Breast epithelium (tissue), 4 donors: Measurements from ENCODE around the gene POP4. TPM values are rescaled to one million over a fixed set of nuclear protein-coding genes. Genes with fewer than 3 reads are reported as not detected.

Source experiments
- DNase-seq, 2 donors: peaks; one replicate each; pipeline ENCODE4 v3.0.0-alpha.2; 2019; ENCODE audit warnings: low spot score in 2 of 2
- H3K27ac ChIP-seq, 2 donors: fragments of 200-600 bp; sonication (generic) in 1 of 2; one replicate each; pipeline ENCODE4 v1.5.1; 2016 to 2019; ENCODE audit warnings: mild to moderate bottlenecking in 1 of 2
- H3K27me3 ChIP-seq, 2 donors: fragments of 200-600 bp; sonication (generic) in 1 of 2; one replicate each; pipeline versions ENCODE4 v1.5.1 to v1.6.0; 2017 to 2019; ENCODE audit warnings: control low read depth in 1 of 2, mild to moderate bottlenecking in 1 of 2
- H3K36me3 ChIP-seq: fragments of 200-600 bp; one replicate; pipeline ENCODE4 v1.5.1; 2019
- H3K4me1 ChIP-seq, 2 donors: fragments of 200-600 bp; sonication (generic); one replicate each; pipeline ENCODE4 v1.5.1; 2016 to 2019; ENCODE audit warnings: control low read depth in 1 of 2
- H3K4me3 ChIP-seq, 3 donors: fragments of 200-600 bp; sonication (generic); 1 replicate in 2 of 3; 2 replicates in 1 of 3; pipeline ENCODE4 v1.5.1; 2016 to 2019; ENCODE audit warnings: mild to moderate bottlenecking in 3 of 3, moderate library complexity in 2 of 3
- H3K9me3 ChIP-seq, 2 donors: fragments of 200-600 bp; sonication (generic) in 1 of 2; one replicate each; pipeline ENCODE4 v1.5.1; 2016 to 2019; ENCODE audit warnings: control low read depth in 1 of 2
- POLR2A ChIP-seq: fragments of 450-650 bp; IDR thresholded peaks from one replicate; pipeline ENCODE4 v1.6.1; 2016; ENCODE audit warnings: antibody characterized with exemption, mild to moderate bottlenecking, moderate library complexity
- POLR2AphosphoS5 ChIP-seq, 3 donors: sonication (generic); formaldehyde crosslinking; IDR thresholded peaks; one replicate each; pipeline ENCODE4 v1.6.1; 2017; ENCODE audit warnings: antibody characterized with exemption in 3 of 3
- intact Hi-C: fragments of 100-400 bp; cut with DNase I; formaldehyde crosslinking; loops from one replicate; pipeline ENCODE4 v1.15.1; 2023; ENCODE audit warnings: low total_unique reads
- total RNA-seq, 3 donors: library from RNA; depleted of rRNA; stranded (reverse); fragments of >200 nt; gene quantifications; one replicate each; pipeline ENCODE4 v1.1.0, GENCODE V29; 2016
- TF ChIP-seq, protein P1 (sequence below), 3 donors: fragments of 450-650 bp; IDR thresholded peaks; one replicate each; pipeline ENCODE4 v1.5.1; 2016 to 2017; ENCODE audit warnings: antibody characterized with exemption in 3 of 3, mild to moderate bottlenecking in 3 of 3, moderate library complexity in 3 of 3

The POP4 gene
- total RNA-seq, 3 donors from 2014 or later, result 52.1 to 63.7 (median 58.7) TPM

DNA sequence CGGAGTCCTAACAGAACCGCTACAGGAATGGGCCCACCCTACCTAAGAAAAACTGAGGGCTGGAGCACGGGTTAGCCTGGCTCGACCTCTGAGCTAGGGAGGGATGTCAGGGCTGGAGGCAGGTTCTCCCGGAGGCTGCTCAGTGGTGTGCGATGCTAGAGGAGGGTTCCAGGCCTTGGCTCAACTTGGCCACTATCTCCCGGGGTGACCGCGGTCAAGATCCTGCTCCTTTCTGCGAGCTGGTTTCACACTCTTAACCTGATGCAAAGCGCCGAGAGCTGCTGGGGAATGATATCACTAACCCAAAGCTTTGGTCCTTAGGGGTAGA is 301 bp downstream of the POP4 start:
- intact Hi-C loops, result no loop called here
- peak overlapping the region; percentile 95 to 96 for H3K27ac ChIP-seq

GRCh38 chr19:29609636-29610035 is 3.6 kb downstream of the POP4 start:
- no peaks in the 10 kb centered on the region for H3K9me3 ChIP-seq
- H3K36me3 ChIP-seq, result peaks cover 13% of the 10 kb centered on the region
- H3K27ac ChIP-seq, result no peak overlapping the region
- H3K27me3 ChIP-seq, result no peaks in the 10 kb centered on the region
- no peaks in the 10 kb centered on the region for H3K4me1 ChIP-seq
- H3K4me3 ChIP-seq, result no peak overlapping the region
- DNase-seq, result no peak
- intact Hi-C loops, result loop anchor here (5.0 kb wide), 1 partner anchor 103 kb away; no protein-coding TSS in a partner anchor
- TF ChIP-seq POLR2AphosphoS5 (IDR thresholded peaks at IDR 0.05) (no peak), POLR2A (no peak)
- TF ChIP-seq, protein P1, sequence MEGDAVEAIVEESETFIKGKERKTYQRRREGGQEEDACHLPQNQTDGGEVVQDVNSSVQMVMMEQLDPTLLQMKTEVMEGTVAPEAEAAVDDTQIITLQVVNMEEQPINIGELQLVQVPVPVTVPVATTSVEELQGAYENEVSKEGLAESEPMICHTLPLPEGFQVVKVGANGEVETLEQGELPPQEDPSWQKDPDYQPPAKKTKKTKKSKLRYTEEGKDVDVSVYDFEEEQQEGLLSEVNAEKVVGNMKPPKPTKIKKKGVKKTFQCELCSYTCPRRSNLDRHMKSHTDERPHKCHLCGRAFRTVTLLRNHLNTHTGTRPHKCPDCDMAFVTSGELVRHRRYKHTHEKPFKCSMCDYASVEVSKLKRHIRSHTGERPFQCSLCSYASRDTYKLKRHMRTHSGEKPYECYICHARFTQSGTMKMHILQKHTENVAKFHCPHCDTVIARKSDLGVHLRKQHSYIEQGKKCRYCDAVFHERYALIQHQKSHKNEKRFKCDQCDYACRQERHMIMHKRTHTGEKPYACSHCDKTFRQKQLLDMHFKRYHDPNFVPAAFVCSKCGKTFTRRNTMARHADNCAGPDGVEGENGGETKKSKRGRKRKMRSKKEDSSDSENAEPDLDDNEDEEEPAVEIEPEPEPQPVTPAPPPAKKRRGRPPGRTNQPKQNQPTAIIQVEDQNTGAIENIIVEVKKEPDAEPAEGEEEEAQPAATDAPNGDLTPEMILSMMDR (IDR thresholded peaks at IDR 0.05), result no peak

More for the DNA sequence above, 301 bp downstream of the POP4 start:
- H3K9me3 ChIP-seq, result no peaks in the 10 kb centered on the region
- H3K4me3 ChIP-seq, result peak overlapping the region; percentile 77 to 94 (median 80)
- no peaks in the 10 kb centered on the region for H3K4me1 ChIP-seq
- no peaks in the 10 kb centered on the region for H3K36me3 ChIP-seq
- TF ChIP-seq POLR2AphosphoS5 (IDR thresholded peaks at IDR 0.05) (no peak), POLR2A (no peak)
- TF ChIP-seq, protein P1 (IDR thresholded peaks at IDR 0.05), result no peak
- no peaks in the 10 kb centered on the region for H3K27me3 ChIP-seq
- no peak for DNase-seq

GRCh38 chr19:29610213-29610573 is 4.1 kb downstream of the POP4 start:
- no peaks in the 10 kb centered on the region for H3K27me3 ChIP-seq
- no peaks in the 10 kb centered on the region for H3K9me3 ChIP-seq
- no peak overlapping the region for H3K27ac ChIP-seq
- intact Hi-C loops, result loop anchor here (5.0 kb wide), 1 partner anchor 102 kb away; no protein-coding TSS in a partner anchor
- no peaks in the 10 kb centered on the region for H3K4me1 ChIP-seq
- H3K36me3 ChIP-seq, result peaks cover 13% of the 10 kb centered on the region
- no peak for DNase-seq
- no peak overlapping the region for H3K4me3 ChIP-seq
- TF ChIP-seq, protein P1 (IDR thresholded peaks at IDR 0.05), result no peak
- TF ChIP-seq POLR2A (no peak), POLR2AphosphoS5 (IDR thresholded peaks at IDR 0.05) (no peak)

DNA sequence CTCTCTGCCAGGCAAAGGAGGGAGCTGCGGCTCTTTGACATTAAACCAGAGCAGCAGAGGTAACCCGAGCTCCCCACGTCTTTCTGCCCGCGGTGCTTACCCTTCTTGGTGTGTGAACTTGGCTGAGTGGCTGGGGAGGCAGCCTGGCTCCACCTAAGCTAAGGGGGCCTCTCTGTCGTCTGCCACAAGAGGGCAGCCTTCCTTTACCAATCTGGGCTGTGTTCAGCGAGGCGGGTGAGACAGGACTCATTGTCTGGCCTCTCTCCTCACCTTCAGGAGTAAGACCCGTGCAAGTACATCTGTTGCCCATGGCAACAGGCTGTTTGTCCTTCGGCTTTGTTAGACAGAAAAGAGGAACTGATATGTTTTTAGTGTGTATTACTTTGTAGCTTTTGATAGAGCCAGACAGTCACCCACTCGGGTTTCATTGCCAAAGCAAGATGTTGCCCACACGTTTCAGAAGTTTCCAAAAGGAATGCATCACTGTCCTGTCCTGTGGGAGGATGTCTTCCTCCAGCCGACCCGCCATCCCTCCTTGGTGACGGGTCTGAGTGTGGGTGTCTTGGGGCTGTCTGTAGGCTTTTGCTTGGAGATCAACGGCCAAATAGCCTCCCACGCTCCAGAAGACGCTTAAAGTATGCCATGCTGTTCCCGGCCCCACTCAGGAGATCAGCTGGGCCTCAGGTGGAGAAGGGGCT is 4.6 kb downstream of the POP4 start:
- H3K27me3 ChIP-seq, result no peaks in the 10 kb centered on the region
- H3K4me1 ChIP-seq, result no peaks in the 10 kb centered on the region
- H3K4me3 ChIP-seq, result no peak overlapping the region
- no peaks in the 10 kb centered on the region for H3K9me3 ChIP-seq
- H3K27ac ChIP-seq, result no peak overlapping the region
- DNase-seq, result peak; percentile 76 to 80
- TF ChIP-seq, protein P1 (IDR thresholded peaks at IDR 0.05), result peak; percentile 44 to 85 (median 79)
- TF ChIP-seq POLR2A, result no peak
- TF ChIP-seq POLR2AphosphoS5 (IDR thresholded peaks at IDR 0.05), result peak in 1 of 3 donors; percentile 57
- peaks cover 13% of the 10 kb centered on the region for H3K36me3 ChIP-seq
- intact Hi-C loops, result loop anchor here (5.0 kb wide), 1 partner anchor 102 kb away; no protein-coding TSS in a partner anchor

- no peaks in the 10 kb centered on the region for H3K4me1 ChIP-seq
- H3K4me3 ChIP-seq, result no peak overlapping the region
- TF ChIP-seq, protein P1 (IDR thresholded peaks at IDR 0.05), result no peak
- H3K36me3 ChIP-seq, result peaks cover 13% of the 10 kb centered on the region
- intact Hi-C loops, result loop anchor here (5.0 kb wide), 1 partner anchor 100 kb away; no protein-coding TSS in a partner anchor
- H3K9me3 ChIP-seq, result no peaks in the 10 kb centered on the region
- no peaks in the 10 kb centered on the region for H3K27me3 ChIP-seq
- DNase-seq, result no peak
- no peak overlapping the region for H3K27ac ChIP-seq
Measured at GRCh38 chr19:29612121-29612520, 6.0 kb downstream of the POP4 start.
